ENCODE data around the gene UBTFL1. TPM values are rescaled to one million over a fixed set of nuclear protein-coding genes. Genes with fewer than 3 reads are reported as not detected.

The UBTFL1 gene
- total RNA-seq, 1 donor from 2014 or later, result not detected

DNA sequence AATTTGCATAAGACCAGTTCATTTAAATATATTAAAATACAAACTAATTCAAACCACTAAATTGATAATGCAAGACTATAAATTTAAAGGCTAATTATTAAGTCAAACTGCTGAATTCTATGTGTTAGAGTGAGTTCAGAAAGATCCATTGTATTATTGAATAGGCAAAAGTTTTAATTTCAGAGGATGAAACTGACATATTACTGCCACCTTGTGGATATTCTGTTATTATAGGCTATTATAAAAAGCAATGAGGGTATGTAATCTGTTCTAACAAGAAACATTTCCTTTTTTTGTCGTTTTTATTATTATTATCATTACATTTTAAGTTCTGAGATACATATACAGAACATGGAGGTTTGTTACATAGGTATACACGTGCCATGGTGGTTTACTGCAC is 27.8 kb downstream of the UBTFL1 start:
- no peaks in the 10 kb centered on the region for H3K36me3 Mint-ChIP-seq (ENCODE audit: low read depth)
- no peaks in the 10 kb centered on the region for H3K27me3 Mint-ChIP-seq (ENCODE audit: low read depth)

DNA sequence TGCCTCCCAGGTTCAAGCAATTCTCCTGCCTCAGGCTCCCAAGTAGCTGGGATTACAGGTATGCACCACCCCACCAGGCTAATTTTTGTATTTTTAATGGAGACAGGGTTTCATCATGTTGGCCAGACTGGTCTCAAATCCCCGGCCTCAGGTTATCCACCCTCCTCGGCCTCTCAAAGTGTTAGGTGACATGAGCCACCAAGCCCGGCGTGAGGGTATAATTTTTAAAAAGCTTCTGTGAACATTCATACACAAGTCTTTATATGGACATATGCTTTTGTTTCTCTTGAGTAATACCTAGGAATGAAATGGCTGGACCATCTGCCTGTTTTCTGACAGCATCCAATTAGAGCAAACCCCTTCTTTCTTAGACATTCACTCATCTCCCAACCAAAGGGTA is 34.4 kb downstream of the UBTFL1 start:
- Mint-ChIP-seq H3K27ac (ENCODE audit: unreplicated experiment) (no peak overlapping the region), H3K4me1 (no peaks in the 10 kb centered on the region), H3K9me3 (no peaks in the 10 kb centered on the region), H3K36me3 (ENCODE audit: low read depth) (no peaks in the 10 kb centered on the region), H3K4me3 (no peak overlapping the region), H3K27me3 (ENCODE audit: low read depth) (no peaks in the 10 kb centered on the region)
- no peak for DNase-seq (ENCODE audit: low read depth, low spot score)
- TF ChIP-seq, protein P1, sequence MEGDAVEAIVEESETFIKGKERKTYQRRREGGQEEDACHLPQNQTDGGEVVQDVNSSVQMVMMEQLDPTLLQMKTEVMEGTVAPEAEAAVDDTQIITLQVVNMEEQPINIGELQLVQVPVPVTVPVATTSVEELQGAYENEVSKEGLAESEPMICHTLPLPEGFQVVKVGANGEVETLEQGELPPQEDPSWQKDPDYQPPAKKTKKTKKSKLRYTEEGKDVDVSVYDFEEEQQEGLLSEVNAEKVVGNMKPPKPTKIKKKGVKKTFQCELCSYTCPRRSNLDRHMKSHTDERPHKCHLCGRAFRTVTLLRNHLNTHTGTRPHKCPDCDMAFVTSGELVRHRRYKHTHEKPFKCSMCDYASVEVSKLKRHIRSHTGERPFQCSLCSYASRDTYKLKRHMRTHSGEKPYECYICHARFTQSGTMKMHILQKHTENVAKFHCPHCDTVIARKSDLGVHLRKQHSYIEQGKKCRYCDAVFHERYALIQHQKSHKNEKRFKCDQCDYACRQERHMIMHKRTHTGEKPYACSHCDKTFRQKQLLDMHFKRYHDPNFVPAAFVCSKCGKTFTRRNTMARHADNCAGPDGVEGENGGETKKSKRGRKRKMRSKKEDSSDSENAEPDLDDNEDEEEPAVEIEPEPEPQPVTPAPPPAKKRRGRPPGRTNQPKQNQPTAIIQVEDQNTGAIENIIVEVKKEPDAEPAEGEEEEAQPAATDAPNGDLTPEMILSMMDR (conservative IDR thresholded peaks at IDR 0.05), result no peak

More for the DNA sequence above, 27.8 kb downstream of the UBTFL1 start:
- Mint-ChIP-seq H3K4me3 (no peak overlapping the region), H3K4me1 (peaks cover 13% of the 10 kb centered on the region), H3K9me3 (no peaks in the 10 kb centered on the region), H3K27ac (ENCODE audit: unreplicated experiment) (no peak overlapping the region)
- TF ChIP-seq, protein P1 (conservative IDR thresholded peaks at IDR 0.05), result peak; percentile 72
- no peak for DNase-seq (ENCODE audit: low read depth, low spot score)

DNA sequence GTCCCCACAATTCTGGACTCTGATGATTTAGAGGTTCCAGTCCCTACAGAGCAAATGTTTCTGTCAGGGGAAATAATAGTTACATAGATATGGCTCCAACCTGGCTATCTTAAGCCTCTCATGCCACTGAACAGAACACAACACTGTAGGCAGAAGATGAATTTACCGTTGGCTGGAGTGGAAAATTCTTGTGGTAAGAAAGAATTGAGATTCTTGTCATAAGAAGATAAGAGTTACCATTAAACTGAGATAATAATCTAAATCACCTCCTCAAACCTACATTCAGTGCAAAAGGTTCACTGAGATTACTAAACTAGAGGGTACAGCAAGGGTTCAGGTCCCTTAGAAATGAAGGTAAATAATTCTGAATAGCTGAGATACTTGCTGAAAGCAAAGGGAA is 38.6 kb downstream of the UBTFL1 start:
- no peaks in the 10 kb centered on the region for H3K9me3 Mint-ChIP-seq
- TF ChIP-seq, protein P1 (conservative IDR thresholded peaks at IDR 0.05), result no peak
- no peak overlapping the region for H3K4me3 Mint-ChIP-seq
- no peak for DNase-seq (ENCODE audit: low read depth, low spot score)
- no peak overlapping the region for H3K27ac Mint-ChIP-seq (ENCODE audit: unreplicated experiment)
- no peaks in the 10 kb centered on the region for H3K36me3 Mint-ChIP-seq (ENCODE audit: low read depth)
- H3K27me3 Mint-ChIP-seq (ENCODE audit: low read depth), result no peaks in the 10 kb centered on the region
- no peaks in the 10 kb centered on the region for H3K4me1 Mint-ChIP-seq

DNA sequence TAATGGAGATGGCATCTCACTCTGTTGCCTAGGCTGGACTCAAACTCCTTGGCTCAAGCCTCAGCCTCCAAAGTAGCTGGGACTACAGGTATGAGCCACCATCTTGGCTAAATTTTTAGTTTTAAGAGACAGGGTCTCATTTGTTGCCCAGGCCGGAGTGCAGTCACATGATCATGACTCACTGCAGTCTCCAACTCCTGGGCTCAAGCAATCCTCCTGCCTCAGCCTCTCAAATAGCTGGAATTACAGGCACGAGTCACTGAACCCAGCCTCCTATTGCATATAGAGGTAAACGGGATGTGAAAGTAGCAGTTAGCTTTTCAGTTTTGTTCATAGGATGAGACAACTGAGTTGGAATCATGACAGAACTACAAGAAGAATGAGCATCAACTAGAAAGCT is 39.2 kb downstream of the UBTFL1 start:
- TF ChIP-seq, protein P1 (conservative IDR thresholded peaks at IDR 0.05), result no peak
- Mint-ChIP-seq H3K27ac (ENCODE audit: unreplicated experiment) (no peak overlapping the region), H3K27me3 (ENCODE audit: low read depth) (no peaks in the 10 kb centered on the region), H3K4me1 (peaks cover 3% of the 10 kb centered on the region), H3K36me3 (ENCODE audit: low read depth) (peaks cover 2% of the 10 kb centered on the region), H3K9me3 (peaks cover 3% of the 10 kb centered on the region), H3K4me3 (no peak overlapping the region)
- no peak for DNase-seq (ENCODE audit: low read depth, low spot score)

DNA sequence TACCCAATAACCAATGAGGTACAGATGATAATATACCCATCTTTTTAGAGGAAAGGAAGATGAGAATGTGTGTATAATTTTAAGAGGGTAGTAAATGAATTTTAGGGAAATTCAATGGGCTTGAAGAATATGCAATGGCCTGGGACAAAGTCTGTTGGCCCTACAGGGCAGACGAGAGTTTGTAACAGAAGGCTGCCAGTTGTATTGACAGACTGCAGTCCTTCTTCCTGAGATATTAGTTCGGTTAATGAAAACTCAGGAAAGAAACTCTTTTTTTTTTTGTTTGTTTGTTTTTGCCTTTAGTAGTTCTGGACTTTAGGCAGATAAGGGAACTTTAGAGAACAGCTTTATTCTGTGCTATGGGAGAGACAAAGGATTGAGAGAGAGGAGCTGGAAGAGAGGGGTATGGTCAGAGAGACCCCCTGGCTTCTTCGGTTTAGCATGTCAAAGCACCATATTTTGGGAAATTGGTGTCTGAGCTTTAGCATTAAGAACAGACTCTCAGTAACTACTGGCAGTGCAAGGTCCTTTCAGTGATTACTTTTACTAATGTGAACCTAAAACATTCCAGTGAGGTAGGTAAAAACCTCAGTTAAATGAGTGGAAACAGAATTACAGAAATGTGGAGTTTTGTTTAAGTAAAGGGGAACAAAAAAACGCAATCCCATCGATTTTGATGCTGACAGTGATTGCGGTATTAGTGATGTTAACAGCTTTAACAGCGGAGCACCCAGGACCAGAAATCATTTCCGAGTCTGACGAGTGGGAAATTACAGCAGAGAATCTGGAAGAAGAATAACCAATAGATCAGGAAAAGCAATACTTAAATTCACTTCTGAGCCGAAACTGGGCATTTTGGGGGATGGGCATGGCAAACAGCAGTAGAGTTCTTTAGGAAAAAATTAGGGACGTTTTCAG is 48.1 kb downstream of the UBTFL1 start:
- TF ChIP-seq, protein P1 (conservative IDR thresholded peaks at IDR 0.05), result no peak
- peaks cover 47% of the 10 kb centered on the region for H3K4me1 Mint-ChIP-seq
- DNase-seq (ENCODE audit: low read depth, low spot score), result no peak
- peak overlapping the region; percentile 95 for H3K4me3 Mint-ChIP-seq
- H3K9me3 Mint-ChIP-seq, result peaks cover 3% of the 10 kb centered on the region
- H3K27me3 Mint-ChIP-seq (ENCODE audit: low read depth), result no peaks in the 10 kb centered on the region
- H3K36me3 Mint-ChIP-seq (ENCODE audit: low read depth), result peaks cover 7% of the 10 kb centered on the region
- peak overlapping the region; percentile 2 for H3K27ac Mint-ChIP-seq (ENCODE audit: unreplicated experiment)

All from neural crest cell (in vitro differentiated cells).